Smooth muscle cell (in vitro differentiated cells): Measurements from ENCODE around the gene NELL2. TPM values are rescaled to one million over a fixed set of nuclear protein-coding genes. Genes with fewer than 3 reads are reported as not detected.

Experiments
- DNase-seq: peaks from one replicate; lab custom pipeline; 2025; ENCODE audit not compliant: unreplicated experiment; lab: John Stamatoyannopoulos, UW
- H2AFZ ChIP-seq: fragments of 200-600 bp; sonication (generic); 2 replicates; pipeline ENCODE4 v1.6.0; 2016; ENCODE audit warnings: antibody characterized with exemption, low read depth, mild to moderate bottlenecking
- H3F3A ChIP-seq: fragments of 200-600 bp; sonication (generic); 2 replicates; pipeline ENCODE4 v1.6.0; 2017; ENCODE audit warnings: antibody characterized with exemption, low read depth
- H3K27ac ChIP-seq: fragments of 200-600 bp; sonication (generic); 2 replicates; pipeline ENCODE4 v1.5.1; 2016; ENCODE audit warnings: low read depth, mild to moderate bottlenecking
- H3K27me3 ChIP-seq: fragments of 200-600 bp; sonication (generic); 2 replicates; pipeline ENCODE4 v1.6.1; 2016; ENCODE audit warnings: low read depth, mild to moderate bottlenecking
- H3K36me3 ChIP-seq: fragments of 200-600 bp; sonication (generic); 2 replicates; pipeline ENCODE4 v1.5.1; 2016; ENCODE audit warnings: low read depth
- H3K4me1 ChIP-seq: fragments of 200-600 bp; sonication (generic); 2 replicates; pipeline ENCODE4 v1.5.1; 2016; ENCODE audit warnings: low read depth
- H3K4me2 ChIP-seq: fragments of 200-600 bp; sonication (generic); 2 replicates; pipeline ENCODE4 v1.6.0; 2016; ENCODE audit warnings: mild to moderate bottlenecking
- H3K4me3 ChIP-seq: fragments of 200-600 bp; sonication (generic); 2 replicates; pipeline ENCODE4 v1.5.1; 2016; ENCODE audit warnings: mild to moderate bottlenecking
- H3K79me2 ChIP-seq: fragments of 200-600 bp; sonication (generic); 2 replicates; pipeline ENCODE4 v1.6.0; 2016; ENCODE audit warnings: low read depth, mild to moderate bottlenecking
- H3K9ac ChIP-seq: fragments of 200-600 bp; sonication (generic); 2 replicates; pipeline ENCODE4 v1.6.0; 2016; ENCODE audit warnings: low read depth
- H3K9me3 ChIP-seq: fragments of 200-600 bp; sonication (generic); replicated peaks from 2 replicates; pipeline ENCODE4 v1.5.1; 2016; ENCODE audit warnings: low read depth
- H4K20me1 ChIP-seq: fragments of 200-600 bp; sonication (generic); 2 replicates; pipeline ENCODE4 v1.6.0; 2016; ENCODE audit warnings: low read depth
- CTCF ChIP-seq: fragments of 200-600 bp; sonication (generic); IDR thresholded peaks from 2 replicates; pipeline ENCODE4 v1.5.1; 2017; ENCODE audit warnings: borderline replicate concordance, mild to moderate bottlenecking, antibody characterized with exemption; ENCODE audit not compliant: insufficient read depth, poor library complexity, severe bottlenecking
- WGBS: methylation state at CpG from one replicate; pipeline ENCODE4 v1.1.7; 2016; ENCODE audit warnings: low lambda C conversion rate; 5-methylcytosine and 5-hydroxymethylcytosine counted together
- polyA plus RNA-seq: library from polyadenylated mRNA; unstranded; fragments of >200 nt; fragmentation: Nextera tagmentation; extraction: Ambion mirVana; gene quantifications from 2 replicates; pipeline ENCODE4 v1.2.1, GENCODE V29; 2016
- total RNA-seq: library from RNA; depleted of rRNA; stranded (reverse); fragments of >200 nt; gene quantifications from 2 replicates; pipeline ENCODE4 v1.2.3, GENCODE V29; 2014

The NELL2 gene
- total and polyA plus RNA-seq, 2 experiments from 2014 or later = 16.8 TPM; not detected in 1

- H3F3A ChIP-seq = no peaks in the 10 kb centered on the region
- H3K79me2 ChIP-seq = no peaks in the 10 kb centered on the region
- H3K4me3 ChIP-seq = no peak overlapping the region
- H3K9me3 ChIP-seq = no peaks in the 10 kb centered on the region
- no peak overlapping the region for H3K9ac ChIP-seq
- H3K4me1 ChIP-seq = no peaks in the 10 kb centered on the region
- WGBS = 96% methylated on average over 9 of the region's 9 CpGs
- TF ChIP-seq CTCF = no peak
- H3K27ac ChIP-seq = no peak overlapping the region
- H3K4me2 ChIP-seq = no peak overlapping the region
- H3K36me3 ChIP-seq = no peaks in the 10 kb centered on the region
- no peak overlapping the region for H2AFZ ChIP-seq
- H3K27me3 ChIP-seq = no peaks in the 10 kb centered on the region
- no peaks in the 10 kb centered on the region for H4K20me1 ChIP-seq
- DNase-seq = no peak
These were observed 349.4 kb downstream of the NELL2 start for GRCh38 chr12:44526655-44527182.

GRCh38 chr12:44525806-44526654 is 350.1 kb downstream of the NELL2 start:
- no peak overlapping the region for H3K4me3 ChIP-seq
- no peaks in the 10 kb centered on the region for H3K36me3 ChIP-seq
- H3K9ac ChIP-seq = no peak overlapping the region
- H2AFZ ChIP-seq = no peak overlapping the region
- H3K79me2 ChIP-seq = no peaks in the 10 kb centered on the region
- no peaks in the 10 kb centered on the region for H3K4me1 ChIP-seq
- 75% methylated on average over 4 of the region's 4 CpGs for WGBS
- no peaks in the 10 kb centered on the region for H3K27me3 ChIP-seq
- H3K9me3 ChIP-seq = no peaks in the 10 kb centered on the region
- H3F3A ChIP-seq = no peaks in the 10 kb centered on the region
- no peaks in the 10 kb centered on the region for H4K20me1 ChIP-seq
- TF ChIP-seq CTCF = no peak
- H3K4me2 ChIP-seq = no peak overlapping the region
- no peak overlapping the region for H3K27ac ChIP-seq
- DNase-seq = no peak

GRCh38 chr12:44523828-44524227 is 352.3 kb downstream of the NELL2 start:
- H3K79me2 ChIP-seq = no peaks in the 10 kb centered on the region
- no peak for DNase-seq
- WGBS = 83% methylated on average over 2 of the region's 2 CpGs
- no peaks in the 10 kb centered on the region for H3K27me3 ChIP-seq
- H3K9ac ChIP-seq = no peak overlapping the region
- no peaks in the 10 kb centered on the region for H3K9me3 ChIP-seq
- no peak overlapping the region for H3K4me2 ChIP-seq
- no peaks in the 10 kb centered on the region for H4K20me1 ChIP-seq
- H2AFZ ChIP-seq = no peak overlapping the region
- H3K4me3 ChIP-seq = no peak overlapping the region
- no peak for TF ChIP-seq CTCF
- H3K4me1 ChIP-seq = no peaks in the 10 kb centered on the region
- no peaks in the 10 kb centered on the region for H3K36me3 ChIP-seq
- no peak overlapping the region for H3K27ac ChIP-seq
- no peaks in the 10 kb centered on the region for H3F3A ChIP-seq

- no peak for DNase-seq
- Histone ChIP-seq H4K20me1 (no peaks in the 10 kb centered on the region), H3K79me2 (no peaks in the 10 kb centered on the region), H3K27ac (no peak overlapping the region), H3K4me1 (no peaks in the 10 kb centered on the region), H3K9ac (no peak overlapping the region), H3K36me3 (no peaks in the 10 kb centered on the region), H3K27me3 (no peaks in the 10 kb centered on the region), H3K4me3 (no peak overlapping the region), H3K4me2 (no peak overlapping the region), H3K9me3 (no peaks in the 10 kb centered on the region), H3F3A (no peaks in the 10 kb centered on the region), H2AFZ (no peak overlapping the region)
- WGBS = 91% methylated on average over 3 of the region's 3 CpGs
- no peak for TF ChIP-seq CTCF
These were observed 354.4 kb downstream of the NELL2 start for GRCh38 chr12:44521702-44522101.
